WTC11 (cell line): Measurements from ENCODE around the gene MGAT3. TPM values are rescaled to one million over a fixed set of nuclear protein-coding genes. Genes with fewer than 3 reads are reported as not detected.
A peak's percentile ranks its signal among the peaks of the same experiment; 100 is the strongest.

Source experiments
- ATAC-seq: fragments of 200-7000 bp; cut with Tn5 transposase; 2 replicates; pipeline ENCODE4 v1.10.0; 2021; ENCODE audit warnings: mild to moderate bottlenecking, moderate library complexity
- CTCF ChIA-PET: fragments of 300-600 bp; sonication (Branson Sonifier 250); formaldehyde crosslinking; loops from one replicate; lab custom pipeline; 2021; ENCODE audit warnings: antibody characterized with exemption; lab: Charles Lee
- POLR2A ChIA-PET: fragments of 350-600 bp; sonication (Branson Sonifier 250); formaldehyde crosslinking; loops from one replicate; lab custom pipeline; 2021; ENCODE audit warnings: antibody characterized with exemption; lab: Charles Lee
- DNase-seq: peaks from one replicate; pipeline ENCODE4 v3.0.0; 2021; ENCODE audit warnings: low spot score
- H3K27ac Mint-ChIP-seq: 2 replicates; pipeline ENCODE4 v1.8.0; 2021; ENCODE audit warnings: mixed read lengths
- H3K27me3 Mint-ChIP-seq: 2 replicates; pipeline ENCODE4 v1.8.0; 2021; ENCODE audit warnings: low read depth, mild to moderate bottlenecking, moderate library complexity, mixed read lengths
- H3K36me3 Mint-ChIP-seq: 2 replicates; pipeline ENCODE4 v1.8.0; 2021; ENCODE audit warnings: mixed read lengths
- H3K4me1 Mint-ChIP-seq: 2 replicates; pipeline ENCODE4 v1.8.0; 2022; ENCODE audit warnings: mixed read lengths
- H3K4me3 Mint-ChIP-seq: 2 replicates; pipeline ENCODE4 v1.8.0; 2021; ENCODE audit warnings: mild to moderate bottlenecking, moderate library complexity, mixed read lengths
- H3K9me3 Mint-ChIP-seq: 2 replicates; pipeline ENCODE4 v1.8.0; 2021; ENCODE audit warnings: mixed read lengths
- CREM ChIP-seq: sonication (generic); formaldehyde crosslinking; IDR thresholded peaks from 2 replicates; pipeline ENCODE4 v1.8.1; 2022; ENCODE audit warnings: mild to moderate bottlenecking, missing genetic modification reagents, moderate library complexity
- GTF2I ChIP-seq: fragments of 250-450 bp; sonication (Bioruptor Pico); conservative IDR thresholded peaks from 2 replicates; pipeline ENCODE4 v1.4.0; 2021; ENCODE audit warnings: mild to moderate bottlenecking
- NFE2L1 ChIP-seq: sonication (generic); formaldehyde crosslinking; IDR thresholded peaks from 2 replicates; pipeline ENCODE4 v1.8.1; 2023; ENCODE audit warnings: missing genetic modification reagents
- NFYB ChIP-seq: sonication (generic); formaldehyde crosslinking; conservative IDR thresholded peaks from 2 replicates; pipeline ENCODE4 v1.8.0; 2022; ENCODE audit warnings: low read depth, missing genetic modification reagents
- ZNF396 ChIP-seq: fragments of 250-450 bp; sonication (Bioruptor Pico); IDR thresholded peaks from 2 replicates; pipeline ENCODE4 v1.8.0; 2021; ENCODE audit warnings: mild to moderate bottlenecking, moderate library complexity, borderline replicate concordance
- total RNA-seq: library from RNA; stranded (reverse); gene quantifications from 3 replicates; pipeline ENCODE4 v1.2.3, GENCODE V29; 2021
- TF ChIP-seq, protein P1 (sequence below): sonication (generic); formaldehyde crosslinking; IDR thresholded peaks from 2 replicates; pipeline ENCODE4 v1.8.1; 2022; ENCODE audit warnings: low read depth, missing genetic modification reagents, borderline replicate concordance
- TF ChIP-seq, protein P2 (sequence below): fragments of 250-450 bp; sonication (Bioruptor Pico); IDR thresholded peaks from 2 replicates; pipeline ENCODE4 v1.9.0; 2021; ENCODE audit warnings: mild to moderate bottlenecking
- TF ChIP-seq, protein P3 (sequence below): sonication (generic); formaldehyde crosslinking; IDR thresholded peaks from 2 replicates; pipeline ENCODE4 v1.8.0; 2022; ENCODE audit warnings: mild to moderate bottlenecking, missing genetic modification reagents
- TF ChIP-seq, protein P4 (sequence below): fragments of 250-450 bp; sonication (Bioruptor Pico); IDR thresholded peaks from 2 replicates; pipeline ENCODE4 v1.9.0; 2021; ENCODE audit warnings: mild to moderate bottlenecking, borderline replicate concordance

MGAT3 gene
- total RNA-seq, 1 experiment from 2014 or later: 11.4 TPM

DNA sequence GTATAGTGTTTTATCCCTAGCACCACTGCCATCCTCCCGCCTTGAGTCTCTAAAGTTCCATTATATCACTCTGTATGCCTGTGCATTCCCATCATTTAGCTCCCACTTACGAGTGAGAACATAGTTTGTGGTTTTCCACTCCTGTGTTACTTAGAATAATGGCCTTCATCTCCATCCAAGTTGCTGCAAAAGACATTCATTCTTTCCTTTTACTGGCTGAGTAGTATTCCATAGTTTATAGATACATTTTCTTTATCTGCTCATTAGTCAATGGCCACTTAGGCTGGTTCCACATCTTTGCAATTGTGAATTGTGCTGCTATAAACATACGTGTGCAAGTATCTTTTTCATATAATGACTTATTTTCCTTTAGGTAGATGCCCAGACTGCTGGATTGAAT is 32.8 kb upstream of the MGAT3 start (continued):
- TF ChIP-seq, protein P1, sequence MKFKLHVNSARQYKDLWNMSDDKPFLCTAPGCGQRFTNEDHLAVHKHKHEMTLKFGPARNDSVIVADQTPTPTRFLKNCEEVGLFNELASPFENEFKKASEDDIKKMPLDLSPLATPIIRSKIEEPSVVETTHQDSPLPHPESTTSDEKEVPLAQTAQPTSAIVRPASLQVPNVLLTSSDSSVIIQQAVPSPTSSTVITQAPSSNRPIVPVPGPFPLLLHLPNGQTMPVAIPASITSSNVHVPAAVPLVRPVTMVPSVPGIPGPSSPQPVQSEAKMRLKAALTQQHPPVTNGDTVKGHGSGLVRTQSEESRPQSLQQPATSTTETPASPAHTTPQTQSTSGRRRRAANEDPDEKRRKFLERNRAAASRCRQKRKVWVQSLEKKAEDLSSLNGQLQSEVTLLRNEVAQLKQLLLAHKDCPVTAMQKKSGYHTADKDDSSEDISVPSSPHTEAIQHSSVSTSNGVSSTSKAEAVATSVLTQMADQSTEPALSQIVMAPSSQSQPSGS (CRISPR knock-in tag): no peak

DNA sequence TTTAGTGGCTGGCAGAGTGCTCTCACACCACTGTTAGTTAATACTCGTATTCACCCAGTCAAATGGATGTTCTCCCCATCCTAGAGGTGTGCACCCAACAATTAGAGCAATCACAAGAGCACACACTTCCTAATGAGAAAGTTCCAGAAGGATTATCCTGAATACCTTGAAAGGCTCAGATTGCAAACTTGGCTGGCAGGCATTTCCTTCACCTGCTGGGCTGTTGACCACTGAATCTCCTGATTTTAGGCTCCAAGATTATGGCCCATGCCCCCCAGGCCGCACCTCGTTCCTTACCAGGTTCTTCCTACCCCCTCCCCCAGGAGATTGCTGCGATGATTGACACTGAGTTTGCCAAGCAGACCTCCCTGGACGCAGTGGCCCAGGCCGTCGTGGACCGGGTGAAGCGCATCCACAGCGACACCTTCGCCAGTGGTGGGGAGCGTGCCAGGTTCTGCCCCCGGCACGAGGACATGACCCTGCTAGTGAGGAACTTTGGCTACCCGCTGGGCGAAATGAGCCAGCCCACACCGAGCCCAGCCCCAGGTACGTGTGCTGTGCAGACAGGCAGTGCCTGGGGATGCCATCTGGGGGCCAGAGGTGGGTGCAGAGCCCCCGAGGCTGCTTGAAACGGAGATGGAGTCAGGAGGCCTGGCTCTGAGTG is 30.3 kb upstream of the MGAT3 start:
- Mint-ChIP-seq H3K4me1 (peaks cover 43% of the 10 kb centered on the region), H3K27me3 (no peaks in the 10 kb centered on the region), H3K36me3 (peaks cover 25% of the 10 kb centered on the region), H3K9me3 (no peaks in the 10 kb centered on the region), H3K27ac (peak overlapping the region; percentile 72; the same call in 1 of the 2 replicates), H3K4me3 (no peak overlapping the region)
- ChIA-PET POLR2A (no interaction called here), CTCF (no interaction called here)
- DNase-seq: no peak
- no peak for TF ChIP-seq NFYB (CRISPR knock-in tag)
- no peak for TF ChIP-seq ZNF396
- TF ChIP-seq NFE2L1 (CRISPR knock-in tag): no peak
- TF ChIP-seq, protein P2, sequence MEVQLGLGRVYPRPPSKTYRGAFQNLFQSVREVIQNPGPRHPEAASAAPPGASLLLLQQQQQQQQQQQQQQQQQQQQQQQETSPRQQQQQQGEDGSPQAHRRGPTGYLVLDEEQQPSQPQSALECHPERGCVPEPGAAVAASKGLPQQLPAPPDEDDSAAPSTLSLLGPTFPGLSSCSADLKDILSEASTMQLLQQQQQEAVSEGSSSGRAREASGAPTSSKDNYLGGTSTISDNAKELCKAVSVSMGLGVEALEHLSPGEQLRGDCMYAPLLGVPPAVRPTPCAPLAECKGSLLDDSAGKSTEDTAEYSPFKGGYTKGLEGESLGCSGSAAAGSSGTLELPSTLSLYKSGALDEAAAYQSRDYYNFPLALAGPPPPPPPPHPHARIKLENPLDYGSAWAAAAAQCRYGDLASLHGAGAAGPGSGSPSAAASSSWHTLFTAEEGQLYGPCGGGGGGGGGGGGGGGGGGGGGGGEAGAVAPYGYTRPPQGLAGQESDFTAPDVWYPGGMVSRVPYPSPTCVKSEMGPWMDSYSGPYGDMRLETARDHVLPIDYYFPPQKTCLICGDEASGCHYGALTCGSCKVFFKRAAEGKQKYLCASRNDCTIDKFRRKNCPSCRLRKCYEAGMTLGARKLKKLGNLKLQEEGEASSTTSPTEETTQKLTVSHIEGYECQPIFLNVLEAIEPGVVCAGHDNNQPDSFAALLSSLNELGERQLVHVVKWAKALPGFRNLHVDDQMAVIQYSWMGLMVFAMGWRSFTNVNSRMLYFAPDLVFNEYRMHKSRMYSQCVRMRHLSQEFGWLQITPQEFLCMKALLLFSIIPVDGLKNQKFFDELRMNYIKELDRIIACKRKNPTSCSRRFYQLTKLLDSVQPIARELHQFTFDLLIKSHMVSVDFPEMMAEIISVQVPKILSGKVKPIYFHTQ (CRISPR knock-in tag): no peak
- no peak for TF ChIP-seq GTF2I (CRISPR knock-in tag)
- TF ChIP-seq CREM (CRISPR knock-in tag): no peak
- no peak for ATAC-seq

DNA sequence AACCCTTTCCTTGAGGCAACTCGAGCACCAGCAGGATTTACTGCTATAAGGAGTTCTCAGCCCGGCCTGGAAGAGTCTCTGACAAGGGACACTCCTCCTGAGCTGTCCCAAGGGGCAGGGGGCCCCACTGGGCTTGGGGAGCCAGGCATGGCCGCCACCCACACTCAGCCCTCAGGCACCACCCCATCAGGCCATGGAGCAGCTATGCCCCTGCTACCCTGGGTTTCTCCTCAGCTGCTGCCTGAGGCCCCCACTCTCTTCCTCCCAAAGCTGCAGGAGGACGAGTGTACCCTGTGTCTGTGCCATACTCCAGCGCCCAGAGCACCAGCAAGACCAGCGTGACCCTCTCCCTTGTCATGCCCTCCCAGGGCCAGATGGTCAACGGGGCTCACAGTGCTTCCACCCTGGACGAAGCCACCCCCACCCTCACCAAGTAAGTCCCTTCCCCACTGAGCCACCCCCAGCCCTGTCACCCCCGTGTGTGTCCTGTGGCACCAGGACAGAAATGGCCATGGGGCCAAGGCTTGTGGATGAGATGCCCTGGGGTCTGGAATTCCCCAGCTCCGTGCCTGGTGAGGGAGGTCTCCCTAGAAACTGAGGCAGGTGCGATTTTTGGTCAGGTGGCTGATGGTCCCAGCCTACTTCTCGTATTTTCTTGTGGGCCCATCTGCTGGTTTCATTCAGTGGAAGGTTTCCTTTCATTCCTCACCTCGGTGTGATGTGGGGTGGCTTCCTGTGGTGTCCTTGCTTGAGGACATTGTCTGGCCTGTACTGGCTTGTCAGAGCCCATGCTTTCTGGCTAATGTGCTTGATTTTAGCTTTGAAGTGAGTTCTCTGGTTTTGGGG is 28.8 kb upstream of the MGAT3 start:
- no peak for DNase-seq
- H3K4me3 Mint-ChIP-seq: 0 out of 2 replicates have a peak overlapping the region, but pooled peaks have one; percentile 6
- H3K27me3 Mint-ChIP-seq: no peaks in the 10 kb centered on the region
- ChIA-PET POLR2A (no interaction called here), CTCF (interaction anchor here (0.6 to 2.4 kb wide), 16 partner anchors 9 to 659 kb away, joined by 3 to 17 read pairs (median 4); partner anchors contain the start of genes MIEF1 and TAB1)
- peaks cover 14% of the 10 kb centered on the region for H3K36me3 Mint-ChIP-seq
- TF ChIP-seq, protein P3, sequence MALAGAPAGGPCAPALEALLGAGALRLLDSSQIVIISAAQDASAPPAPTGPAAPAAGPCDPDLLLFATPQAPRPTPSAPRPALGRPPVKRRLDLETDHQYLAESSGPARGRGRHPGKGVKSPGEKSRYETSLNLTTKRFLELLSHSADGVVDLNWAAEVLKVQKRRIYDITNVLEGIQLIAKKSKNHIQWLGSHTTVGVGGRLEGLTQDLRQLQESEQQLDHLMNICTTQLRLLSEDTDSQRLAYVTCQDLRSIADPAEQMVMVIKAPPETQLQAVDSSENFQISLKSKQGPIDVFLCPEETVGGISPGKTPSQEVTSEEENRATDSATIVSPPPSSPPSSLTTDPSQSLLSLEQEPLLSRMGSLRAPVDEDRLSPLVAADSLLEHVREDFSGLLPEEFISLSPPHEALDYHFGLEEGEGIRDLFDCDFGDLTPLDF (CRISPR knock-in tag): no peak
- TF ChIP-seq, protein P4, sequence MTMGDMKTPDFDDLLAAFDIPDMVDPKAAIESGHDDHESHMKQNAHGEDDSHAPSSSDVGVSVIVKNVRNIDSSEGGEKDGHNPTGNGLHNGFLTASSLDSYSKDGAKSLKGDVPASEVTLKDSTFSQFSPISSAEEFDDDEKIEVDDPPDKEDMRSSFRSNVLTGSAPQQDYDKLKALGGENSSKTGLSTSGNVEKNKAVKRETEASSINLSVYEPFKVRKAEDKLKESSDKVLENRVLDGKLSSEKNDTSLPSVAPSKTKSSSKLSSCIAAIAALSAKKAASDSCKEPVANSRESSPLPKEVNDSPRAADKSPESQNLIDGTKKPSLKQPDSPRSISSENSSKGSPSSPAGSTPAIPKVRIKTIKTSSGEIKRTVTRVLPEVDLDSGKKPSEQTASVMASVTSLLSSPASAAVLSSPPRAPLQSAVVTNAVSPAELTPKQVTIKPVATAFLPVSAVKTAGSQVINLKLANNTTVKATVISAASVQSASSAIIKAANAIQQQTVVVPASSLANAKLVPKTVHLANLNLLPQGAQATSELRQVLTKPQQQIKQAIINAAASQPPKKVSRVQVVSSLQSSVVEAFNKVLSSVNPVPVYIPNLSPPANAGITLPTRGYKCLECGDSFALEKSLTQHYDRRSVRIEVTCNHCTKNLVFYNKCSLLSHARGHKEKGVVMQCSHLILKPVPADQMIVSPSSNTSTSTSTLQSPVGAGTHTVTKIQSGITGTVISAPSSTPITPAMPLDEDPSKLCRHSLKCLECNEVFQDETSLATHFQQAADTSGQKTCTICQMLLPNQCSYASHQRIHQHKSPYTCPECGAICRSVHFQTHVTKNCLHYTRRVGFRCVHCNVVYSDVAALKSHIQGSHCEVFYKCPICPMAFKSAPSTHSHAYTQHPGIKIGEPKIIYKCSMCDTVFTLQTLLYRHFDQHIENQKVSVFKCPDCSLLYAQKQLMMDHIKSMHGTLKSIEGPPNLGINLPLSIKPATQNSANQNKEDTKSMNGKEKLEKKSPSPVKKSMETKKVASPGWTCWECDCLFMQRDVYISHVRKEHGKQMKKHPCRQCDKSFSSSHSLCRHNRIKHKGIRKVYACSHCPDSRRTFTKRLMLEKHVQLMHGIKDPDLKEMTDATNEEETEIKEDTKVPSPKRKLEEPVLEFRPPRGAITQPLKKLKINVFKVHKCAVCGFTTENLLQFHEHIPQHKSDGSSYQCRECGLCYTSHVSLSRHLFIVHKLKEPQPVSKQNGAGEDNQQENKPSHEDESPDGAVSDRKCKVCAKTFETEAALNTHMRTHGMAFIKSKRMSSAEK: no peak
- no peaks in the 10 kb centered on the region for H3K9me3 Mint-ChIP-seq
- H3K4me1 Mint-ChIP-seq: peaks cover 43% of the 10 kb centered on the region
- no peak for ATAC-seq
- H3K27ac Mint-ChIP-seq: peak overlapping the region; percentile 80
